ENCODE results near the gene MAGEA1.
A peak's percentile ranks its signal among the peaks of the same experiment; 100 is the strongest.

The MAGEA1 gene

DNA sequence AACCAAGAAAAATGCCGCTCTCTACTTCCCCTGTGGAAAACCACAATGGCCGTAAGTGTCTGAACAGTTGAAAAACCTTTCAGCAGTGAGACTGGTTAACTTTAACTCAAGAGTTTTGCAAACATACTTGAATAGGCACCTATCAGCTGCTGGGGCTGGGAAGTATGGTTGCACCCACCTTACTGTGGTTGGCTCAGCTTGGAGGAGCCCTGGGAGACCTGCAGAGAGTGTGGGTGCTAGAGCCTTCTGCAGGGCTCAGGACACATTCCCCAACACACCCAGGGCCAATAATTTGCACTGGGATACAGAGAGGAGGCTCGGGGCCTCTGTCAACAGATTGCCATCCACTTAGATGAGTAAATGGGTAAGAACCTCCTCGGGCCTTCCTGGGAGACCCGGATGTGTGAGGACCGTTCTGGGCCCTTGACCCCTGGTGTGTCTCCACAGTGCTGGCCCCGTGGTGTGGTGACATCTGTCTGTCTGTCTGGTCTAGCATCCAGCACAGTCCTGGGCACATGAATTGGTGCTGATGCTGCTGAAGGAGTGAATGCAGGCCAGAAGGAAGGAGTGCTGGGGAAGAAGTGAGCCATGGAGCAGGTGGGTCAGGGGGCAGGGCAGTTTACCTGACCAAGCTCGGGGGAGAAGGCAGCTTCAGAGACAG, 46.5 kb downstream of the MAGEA1 start:
- Histone ChIP-seq H3K27ac (no peak overlapping the region), H3K36me3 (no peaks in the 10 kb centered on the region), H3K4me3 (no peak overlapping the region), H3K27me3 (no peaks in the 10 kb centered on the region), H3K4me1 (no peaks in the 10 kb centered on the region), H3K9me3 (no peaks in the 10 kb centered on the region)
- intact Hi-C loops (cut with DNase I; ENCODE audit: low total_unique reads) = no loop called here
- TF ChIP-seq, protein P1, sequence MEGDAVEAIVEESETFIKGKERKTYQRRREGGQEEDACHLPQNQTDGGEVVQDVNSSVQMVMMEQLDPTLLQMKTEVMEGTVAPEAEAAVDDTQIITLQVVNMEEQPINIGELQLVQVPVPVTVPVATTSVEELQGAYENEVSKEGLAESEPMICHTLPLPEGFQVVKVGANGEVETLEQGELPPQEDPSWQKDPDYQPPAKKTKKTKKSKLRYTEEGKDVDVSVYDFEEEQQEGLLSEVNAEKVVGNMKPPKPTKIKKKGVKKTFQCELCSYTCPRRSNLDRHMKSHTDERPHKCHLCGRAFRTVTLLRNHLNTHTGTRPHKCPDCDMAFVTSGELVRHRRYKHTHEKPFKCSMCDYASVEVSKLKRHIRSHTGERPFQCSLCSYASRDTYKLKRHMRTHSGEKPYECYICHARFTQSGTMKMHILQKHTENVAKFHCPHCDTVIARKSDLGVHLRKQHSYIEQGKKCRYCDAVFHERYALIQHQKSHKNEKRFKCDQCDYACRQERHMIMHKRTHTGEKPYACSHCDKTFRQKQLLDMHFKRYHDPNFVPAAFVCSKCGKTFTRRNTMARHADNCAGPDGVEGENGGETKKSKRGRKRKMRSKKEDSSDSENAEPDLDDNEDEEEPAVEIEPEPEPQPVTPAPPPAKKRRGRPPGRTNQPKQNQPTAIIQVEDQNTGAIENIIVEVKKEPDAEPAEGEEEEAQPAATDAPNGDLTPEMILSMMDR (IDR thresholded peaks at IDR 0.05) = no peak
- no peak for DNase-seq

GRCh38 chrX:153226344-153227185, 47.5 kb downstream of the MAGEA1 start:
- intact Hi-C loops (cut with DNase I; ENCODE audit: low total_unique reads) = no loop called here
- Histone ChIP-seq H3K4me1 (no peaks in the 10 kb centered on the region), H3K27me3 (no peaks in the 10 kb centered on the region), H3K4me3 (no peak overlapping the region), H3K9me3 (no peaks in the 10 kb centered on the region), H3K36me3 (no peaks in the 10 kb centered on the region), H3K27ac (no peak overlapping the region)
- peak in 1 of 2 donors; percentile 19 for DNase-seq
- TF ChIP-seq, protein P1 (IDR thresholded peaks at IDR 0.05) = no peak
